Measurements from ENCODE around the gene RTN4.

DNA sequence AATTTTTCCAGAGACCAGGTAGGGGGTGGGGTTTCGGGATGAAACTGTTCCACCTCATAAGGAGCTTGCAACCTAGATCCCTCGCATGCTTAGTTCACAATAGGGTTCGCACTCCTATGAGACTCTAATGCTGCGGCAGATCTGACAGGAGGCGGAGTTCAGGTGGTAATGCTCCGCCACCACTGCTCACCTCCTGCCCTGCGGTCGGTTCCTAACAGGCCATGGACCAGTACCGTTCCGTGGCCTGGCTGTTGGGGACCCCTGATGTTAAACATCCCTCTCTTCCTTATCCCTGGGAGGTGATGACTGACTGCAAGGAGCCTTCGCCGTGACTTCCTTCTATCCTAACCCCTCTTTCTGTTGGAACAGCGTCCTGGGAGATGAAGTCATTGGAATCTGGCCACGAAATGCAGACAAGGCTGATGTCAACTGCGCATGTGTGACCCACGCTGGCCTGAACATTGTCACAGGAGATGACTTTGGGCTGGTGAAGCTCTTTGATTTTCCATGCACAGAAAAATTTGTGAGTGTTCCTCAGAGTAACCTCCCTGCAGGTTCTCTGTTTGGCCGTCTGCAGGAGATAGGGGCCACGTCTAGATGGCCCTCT lies 82.4 kb downstream of the RTN4 start:
- TF ChIP-seq, protein P1, sequence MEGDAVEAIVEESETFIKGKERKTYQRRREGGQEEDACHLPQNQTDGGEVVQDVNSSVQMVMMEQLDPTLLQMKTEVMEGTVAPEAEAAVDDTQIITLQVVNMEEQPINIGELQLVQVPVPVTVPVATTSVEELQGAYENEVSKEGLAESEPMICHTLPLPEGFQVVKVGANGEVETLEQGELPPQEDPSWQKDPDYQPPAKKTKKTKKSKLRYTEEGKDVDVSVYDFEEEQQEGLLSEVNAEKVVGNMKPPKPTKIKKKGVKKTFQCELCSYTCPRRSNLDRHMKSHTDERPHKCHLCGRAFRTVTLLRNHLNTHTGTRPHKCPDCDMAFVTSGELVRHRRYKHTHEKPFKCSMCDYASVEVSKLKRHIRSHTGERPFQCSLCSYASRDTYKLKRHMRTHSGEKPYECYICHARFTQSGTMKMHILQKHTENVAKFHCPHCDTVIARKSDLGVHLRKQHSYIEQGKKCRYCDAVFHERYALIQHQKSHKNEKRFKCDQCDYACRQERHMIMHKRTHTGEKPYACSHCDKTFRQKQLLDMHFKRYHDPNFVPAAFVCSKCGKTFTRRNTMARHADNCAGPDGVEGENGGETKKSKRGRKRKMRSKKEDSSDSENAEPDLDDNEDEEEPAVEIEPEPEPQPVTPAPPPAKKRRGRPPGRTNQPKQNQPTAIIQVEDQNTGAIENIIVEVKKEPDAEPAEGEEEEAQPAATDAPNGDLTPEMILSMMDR (IDR thresholded peaks at IDR 0.05), result no peak
- TF ChIP-seq POLR2A (IDR thresholded peaks at IDR 0.05), result no peak
